A673 (cell line): ENCODE results near the gene SLC44A1. TPM values are rescaled to one million over a fixed set of nuclear protein-coding genes. Genes with fewer than 3 reads are reported as not detected.
A peak's percentile ranks its signal among the peaks of the same experiment; 100 is the strongest.

ENCODE experiments used
- BruUV-seq: library from RNA; stranded (reverse); fragments of 400-500 nt; replicated peaks from 2 replicates; lab custom pipeline; 2021; lab: Mats Ljungman, UMichigan
- CTCF ChIA-PET: fragments of 300-600 bp; sonication (Branson Sonifier 250); formaldehyde crosslinking; loops from one replicate; lab custom pipeline; 2022; ENCODE audit warnings: antibody characterized with exemption; lab: Charles Lee
- POLR2A ChIA-PET: fragments of 300-600 bp; sonication (Branson Sonifier 250); formaldehyde crosslinking; loops from one replicate; lab custom pipeline; 2022; ENCODE audit warnings: antibody characterized with exemption; ENCODE audit not compliant: low non-redundant PET; lab: Charles Lee
- DNase-seq: peaks from one replicate; pipeline ENCODE4 v3.0.0-alpha.2; 2015; ENCODE audit warnings: low spot score
- H3K27ac ChIP-seq: fragments of 200-600 bp; sonication (generic); 2 replicates; pipeline ENCODE4 v1.5.1; 2016; ENCODE audit warnings: mixed run types, low read depth, mild to moderate bottlenecking, mixed read lengths, antibody characterized with exemption, low read length; ENCODE audit not compliant: poor library complexity, severe bottlenecking
- H3K27me3 ChIP-seq: fragments of 200-600 bp; sonication (generic); replicated peaks from 2 replicates; pipeline ENCODE4 v1.6.1; 2017; ENCODE audit warnings: mixed run types, low read depth, mild to moderate bottlenecking, mixed read lengths, antibody characterized with exemption, low read length; ENCODE audit not compliant: insufficient read depth, poor library complexity
- H3K36me3 ChIP-seq: fragments of 200-600 bp; sonication (generic); 2 replicates; pipeline ENCODE4 v1.6.1; 2016; ENCODE audit warnings: mixed run types, mild to moderate bottlenecking, mixed read lengths, antibody characterized with exemption, low read length; ENCODE audit not compliant: insufficient read depth, poor library complexity, severe bottlenecking
- H3K4me1 ChIP-seq: fragments of 200-600 bp; sonication (generic); 2 replicates; pipeline ENCODE4 v1.6.1; 2017; ENCODE audit warnings: mixed run types, mild to moderate bottlenecking, mixed read lengths, antibody characterized with exemption, low read length; ENCODE audit not compliant: insufficient read depth, poor library complexity, severe bottlenecking
- H3K4me3 ChIP-seq: fragments of 200-600 bp; sonication (generic); 2 replicates; pipeline ENCODE4 v1.5.1; 2016; ENCODE audit warnings: low read depth, mixed run types, mild to moderate bottlenecking, mixed read lengths, low read length; ENCODE audit not compliant: poor library complexity, severe bottlenecking
- H3K9me3 ChIP-seq: fragments of 200-600 bp; sonication (generic); 2 replicates; pipeline ENCODE4 v1.6.1; 2016; ENCODE audit warnings: mixed run types, low read depth, mild to moderate bottlenecking, mixed read lengths, antibody characterized with exemption, low read length; ENCODE audit not compliant: poor library complexity, severe bottlenecking
- CTCF ChIP-seq: fragments of 300-800, 200-600 bp; sonication (generic); conservative IDR thresholded peaks from 2 replicates; pipeline ENCODE4 v1.5.1; 2017; ENCODE audit warnings: low read depth, mild to moderate bottlenecking, antibody characterized with exemption, low read length, moderate library complexity, mixed read lengths
- EZH2 ChIP-seq: fragments of 200-600 bp; sonication (generic); IDR thresholded peaks from 2 replicates; pipeline ENCODE4 v1.6.1; 2017; ENCODE audit warnings: borderline replicate concordance, low read depth, mild to moderate bottlenecking, mixed read lengths, antibody characterized with exemption, low read length; ENCODE audit not compliant: poor library complexity, severe bottlenecking
- intact Hi-C: fragments of 100-400 bp; cut with micrococcal nuclease; formaldehyde crosslinking; loops from one replicate; pipeline ENCODE4 v1.10.0; 2022; ENCODE audit not compliant: unreplicated experiment
- total RNA-seq: library from RNA; stranded (reverse); gene quantifications from 2 replicates; pipeline ENCODE4 v1.2.3, GENCODE V29; 2021

Gene SLC44A1
- total RNA-seq, 1 experiment from 2014 or later = 11.9 TPM

GRCh38 chr9:105421154-105421553 lies 176.7 kb downstream of the SLC44A1 start:
- H3K27ac ChIP-seq = no peak overlapping the region
- no peaks in the 10 kb centered on the region for H3K36me3 ChIP-seq
- no TSS peak for BruUV-seq
- H3K27me3 ChIP-seq = no peaks in the 10 kb centered on the region
- no peak for TF ChIP-seq EZH2
- no peak for TF ChIP-seq CTCF
- ChIA-PET CTCF (interaction anchor here (0.7 kb wide), 1 partner anchor 528 kb away, joined by 16 read pairs; no protein-coding TSS in a partner anchor), POLR2A (interaction anchor here (0.7 kb wide), 1 partner anchor 306 kb away, joined by 3 read pairs; no protein-coding TSS in a partner anchor)
- intact Hi-C loops = loop anchor here (10.0 kb wide), 2 partner anchors 124 to 274 kb away; partner anchors contain the start of gene TMEM38B
- H3K9me3 ChIP-seq = no peaks in the 10 kb centered on the region
- no peak for DNase-seq
- H3K4me1 ChIP-seq = no peaks in the 10 kb centered on the region
- H3K4me3 ChIP-seq = no peak overlapping the region

- intact Hi-C loops = loop anchor here (10.0 kb wide), 2 partner anchors 123 to 273 kb away; partner anchors contain the start of gene TMEM38B
- no peak for DNase-seq
- H3K27me3 ChIP-seq = no peaks in the 10 kb centered on the region
- no peaks in the 10 kb centered on the region for H3K4me1 ChIP-seq
- H3K36me3 ChIP-seq = no peaks in the 10 kb centered on the region
- no peaks in the 10 kb centered on the region for H3K9me3 ChIP-seq
- TF ChIP-seq CTCF (no peak), EZH2 (no peak)
- POLR2A ChIA-PET = no interaction called here
- H3K4me3 ChIP-seq = no peak overlapping the region
- CTCF ChIA-PET = no interaction called here
- no peak overlapping the region for H3K27ac ChIP-seq
- no TSS peak for BruUV-seq
Observed at GRCh38 chr9:105421864-105422263, 177.4 kb downstream of the SLC44A1 start.

- no TSS peak for BruUV-seq
- POLR2A ChIA-PET = no interaction called here
- DNase-seq = peak; percentile 39
- no peak overlapping the region for H3K4me3 ChIP-seq
- no peak for TF ChIP-seq EZH2
- TF ChIP-seq CTCF = peak; percentile 64
- intact Hi-C loops = loop anchor here (5.0 to 10.0 kb wide), 3 partner anchors 119 to 296 kb away; partner anchors contain the start of gene TMEM38B
- CTCF ChIA-PET = no interaction called here
- no peak overlapping the region for H3K27ac ChIP-seq
- H3K4me1 ChIP-seq = no peaks in the 10 kb centered on the region
- H3K9me3 ChIP-seq = no peaks in the 10 kb centered on the region
- H3K36me3 ChIP-seq = no peaks in the 10 kb centered on the region
- H3K27me3 ChIP-seq = no peaks in the 10 kb centered on the region
Observed at GRCh38 chr9:105425816-105426433, 181.5 kb downstream of the SLC44A1 start.
